GM19324 (cell line): Measurements from ENCODE around the gene PPM1L.
"Not testable (repeated sequence)": the region's sequence is repeated elsewhere in the genome, so short reads cannot be mapped to it uniquely, and the experiment has no call there.

Source experiments
- ATAC-seq: cut with Tn5 transposase; IDR thresholded peaks from one replicate; pipeline ENCODE4 v1.9.1; 2021; ENCODE audit warnings: mild to moderate bottlenecking, moderate library complexity; ENCODE audit not compliant: unreplicated experiment, low FRiP score

The PPM1L gene

DNA sequence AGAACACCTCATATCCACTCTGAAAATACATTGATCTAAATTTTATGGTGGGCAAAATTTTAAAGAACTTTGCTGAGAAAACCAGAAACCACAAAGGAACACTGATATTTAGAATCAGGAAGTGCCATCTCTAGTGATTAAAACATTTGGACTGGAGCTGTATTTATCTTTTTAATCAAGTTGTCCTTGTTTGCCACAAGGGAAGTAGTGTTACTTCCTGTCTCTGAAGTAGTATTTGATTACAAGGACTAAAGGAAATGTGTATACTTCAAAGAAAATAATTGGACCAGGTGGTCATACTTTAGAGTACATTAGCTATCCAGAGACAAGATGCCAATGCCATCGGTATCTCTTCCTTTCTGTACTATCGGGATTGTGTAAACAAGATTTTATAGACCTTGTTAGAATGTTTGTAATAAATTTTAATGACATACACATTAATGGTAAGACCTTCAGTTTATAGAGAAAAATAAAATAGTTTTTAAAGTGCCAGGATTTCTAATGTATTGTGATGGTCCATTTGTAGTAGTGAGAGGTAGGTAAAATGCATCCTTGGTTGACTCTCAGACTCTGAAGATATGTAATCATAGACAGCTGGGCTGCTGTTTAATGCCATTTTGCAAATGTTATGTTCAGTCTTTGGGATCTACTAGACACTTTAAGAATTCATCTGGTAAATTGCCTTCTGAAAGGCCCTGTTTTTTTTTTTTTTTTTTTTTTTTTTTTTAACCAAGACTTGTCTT lies 217.2 kb downstream of the PPM1L start:
- no peak for ATAC-seq

DNA sequence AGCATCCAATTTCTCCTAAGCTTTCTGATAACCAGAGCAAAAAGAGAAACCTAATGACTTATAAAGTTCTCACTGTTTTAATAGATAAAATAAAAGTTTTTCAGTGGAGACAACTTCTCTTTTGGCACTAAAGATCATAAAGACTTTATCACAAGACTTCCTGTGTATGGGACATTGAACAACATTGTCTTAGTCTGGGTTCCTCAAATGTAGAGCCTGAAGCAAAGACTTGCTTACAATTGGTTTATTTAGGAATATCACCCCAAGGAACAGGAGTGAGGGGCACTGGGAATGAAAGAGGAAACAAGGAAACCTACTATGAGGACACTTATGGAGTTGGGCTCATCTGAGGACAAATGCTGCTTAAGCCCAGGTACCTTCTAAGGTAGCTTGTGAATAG lies 221.7 kb downstream of the PPM1L start:
- no peak for ATAC-seq

DNA sequence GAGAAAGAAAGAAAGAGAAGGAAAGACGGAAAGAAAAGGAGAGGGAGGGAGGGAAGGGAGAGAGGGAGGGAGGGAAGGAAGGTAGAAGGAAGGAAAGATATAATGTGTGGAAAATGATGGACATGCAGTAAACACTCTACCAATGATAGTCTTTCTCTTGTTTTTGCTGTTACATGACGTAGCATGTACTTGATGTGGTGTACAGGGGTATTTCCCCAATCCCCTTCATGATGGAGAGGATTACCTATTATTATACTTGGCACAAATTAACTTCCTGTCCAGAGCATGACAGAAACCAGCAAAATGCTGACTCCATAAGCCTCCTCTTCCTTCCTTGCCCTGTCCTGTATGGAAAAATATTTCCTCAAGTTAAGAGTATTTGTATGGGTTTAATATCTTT lies 224.7 kb downstream of the PPM1L start:
- ATAC-seq: peak; percentile 30

DNA sequence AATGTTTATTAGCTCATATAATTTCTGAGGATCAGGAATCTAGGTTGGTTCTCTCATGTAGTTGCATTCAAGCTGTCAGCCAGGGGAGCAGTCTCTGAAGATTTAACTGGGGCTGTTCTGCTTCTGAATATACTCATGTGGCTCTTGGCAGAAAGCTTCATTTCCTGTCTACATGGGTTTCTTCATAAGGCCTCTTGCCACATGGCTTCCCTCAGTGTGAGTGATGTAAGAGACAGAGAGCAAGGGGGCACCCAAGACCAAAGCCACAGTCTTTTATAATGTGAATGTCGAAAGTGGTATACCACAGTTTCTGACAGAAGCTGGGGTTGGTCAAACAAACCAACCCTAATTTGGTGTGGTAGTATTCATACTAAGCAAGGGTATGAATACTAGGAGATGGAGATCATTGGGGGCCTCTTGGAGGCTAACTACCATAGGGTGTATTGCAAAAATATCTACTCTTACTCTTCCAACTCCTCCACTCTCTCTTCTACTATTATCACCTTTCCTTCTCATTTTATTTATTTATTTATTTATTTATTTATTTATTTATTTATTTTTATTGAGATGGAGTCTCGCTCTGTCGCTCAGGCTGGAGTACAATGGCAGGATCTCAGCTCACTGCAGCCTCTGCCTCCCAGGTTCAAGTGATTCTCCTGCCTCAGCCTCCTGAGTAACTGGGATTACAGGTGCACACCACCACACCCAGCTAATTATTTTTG lies 225.3 kb downstream of the PPM1L start:
- ATAC-seq: peak; percentile 74

DNA sequence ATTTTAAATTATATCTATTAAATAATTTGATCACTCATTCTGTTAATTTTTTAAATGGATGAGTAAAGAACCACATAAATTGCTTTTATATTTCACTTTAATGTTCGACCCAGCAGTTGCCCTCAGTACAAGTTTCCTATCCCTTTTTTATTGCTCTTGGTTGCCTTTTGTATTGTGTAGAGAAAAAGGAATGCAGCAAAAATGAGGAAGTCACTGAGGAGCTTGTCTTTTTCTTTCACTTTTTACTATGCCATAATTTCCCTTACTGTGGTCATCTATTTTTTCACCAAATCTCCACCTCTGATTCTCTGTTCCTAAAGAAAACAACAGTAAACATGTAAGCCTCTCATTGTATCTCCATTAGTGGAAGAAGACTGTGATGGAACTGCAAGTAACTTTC lies 226.5 kb downstream of the PPM1L start:
- no peak for ATAC-seq

DNA sequence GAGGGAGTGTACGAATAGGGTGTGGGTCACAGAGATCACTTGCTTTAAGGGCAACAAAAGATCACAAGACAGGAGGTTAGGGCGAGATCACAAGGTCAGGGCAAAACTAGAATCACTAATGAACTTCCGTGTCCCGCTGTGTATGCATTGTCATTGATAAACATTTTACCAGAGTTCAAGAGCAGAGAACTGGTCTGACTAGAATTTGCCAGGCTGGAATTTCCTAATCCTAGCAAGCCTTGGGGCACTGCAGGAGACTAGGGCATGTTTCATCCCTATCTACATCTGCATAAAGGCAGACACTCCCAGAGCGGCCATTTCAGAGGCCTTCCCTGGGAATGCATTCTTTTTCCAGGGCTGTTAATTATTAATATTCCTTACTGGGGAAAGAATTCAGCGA lies 227.9 kb downstream of the PPM1L start:
- not testable (repeated sequence) for ATAC-seq

DNA sequence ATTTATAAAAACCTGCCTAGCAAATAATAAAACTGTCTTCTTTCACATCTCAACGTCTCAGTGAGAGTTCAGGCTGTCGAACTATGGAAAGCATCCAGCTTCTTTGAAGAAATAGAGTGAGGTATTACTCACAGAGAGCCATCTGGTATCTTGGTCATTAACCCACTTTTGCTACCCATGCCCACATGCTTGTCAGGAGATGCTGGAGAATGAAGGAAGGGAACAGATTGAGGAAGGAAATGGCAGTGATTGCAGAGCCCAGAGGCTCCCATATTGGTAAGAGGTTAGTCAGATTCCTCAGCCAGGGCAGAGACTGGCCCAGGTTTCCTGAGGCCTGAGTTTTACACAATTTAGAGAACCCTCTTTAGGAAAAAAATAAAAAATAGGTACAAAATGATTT lies 230.0 kb downstream of the PPM1L start:
- no peak for ATAC-seq

DNA sequence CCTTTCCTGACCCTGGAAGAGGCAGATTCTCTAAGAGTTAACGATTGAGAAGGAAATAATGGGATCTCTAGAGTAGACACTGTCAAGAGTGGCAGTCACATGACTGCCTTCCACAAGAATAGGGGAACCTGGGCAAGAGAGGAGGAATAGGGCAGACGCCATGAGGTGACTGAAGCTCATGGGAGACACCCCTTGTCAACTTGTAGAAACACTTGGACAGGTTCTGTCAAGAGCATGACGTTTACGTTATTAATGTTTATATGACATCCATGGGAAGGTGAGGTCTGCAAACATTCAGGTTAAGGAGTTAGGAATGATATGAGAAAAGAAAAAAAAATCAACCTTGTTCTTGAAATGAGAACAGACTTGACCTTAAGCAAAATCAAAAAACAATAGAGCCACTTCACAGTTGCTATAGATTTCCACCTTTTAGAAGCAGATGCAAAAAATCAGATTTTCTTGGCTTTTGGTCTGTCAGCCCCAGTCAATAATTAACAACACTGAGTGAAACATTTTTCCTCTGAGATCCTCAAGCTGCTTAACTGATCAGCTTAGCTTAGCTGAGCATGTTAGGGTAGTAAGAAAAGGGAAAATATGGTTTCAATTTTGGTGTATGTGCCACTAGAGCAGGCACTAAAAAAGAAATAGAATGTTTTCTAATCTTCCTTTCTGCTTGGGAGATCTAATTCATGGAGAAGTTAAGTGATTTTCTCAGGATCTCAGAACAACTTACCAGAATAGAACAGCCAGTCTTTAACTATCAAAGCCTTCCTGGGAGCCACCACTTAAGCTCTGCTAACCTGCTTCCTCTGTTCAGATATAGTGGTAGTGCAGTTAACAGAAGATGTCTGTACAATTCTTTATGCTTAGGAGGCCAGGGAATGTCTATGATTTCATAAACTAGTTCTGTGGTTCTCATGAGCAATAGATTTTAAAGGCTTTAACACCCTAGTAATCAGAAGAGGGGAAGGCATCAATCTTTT lies 232.2 kb downstream of the PPM1L start:
- no peak for ATAC-seq

DNA sequence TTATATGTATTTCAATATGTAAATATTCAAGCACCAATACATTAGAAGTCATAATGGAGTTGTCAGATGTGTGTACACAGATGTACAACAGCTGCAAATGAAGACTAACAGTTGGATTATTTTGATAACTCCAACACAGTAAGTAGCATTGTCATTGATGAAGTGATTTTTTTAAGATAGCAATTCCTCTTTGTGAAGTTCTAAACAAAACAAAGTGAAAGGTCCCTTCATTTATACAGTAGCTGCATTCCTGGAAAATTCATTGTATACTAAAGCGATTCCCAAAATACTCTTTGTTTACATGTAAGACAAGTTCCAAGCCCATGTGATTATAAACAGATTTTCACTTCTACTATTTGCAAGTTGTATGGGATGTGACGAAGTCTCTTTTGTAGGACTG lies 234.4 kb downstream of the PPM1L start:
- ATAC-seq: no peak

DNA sequence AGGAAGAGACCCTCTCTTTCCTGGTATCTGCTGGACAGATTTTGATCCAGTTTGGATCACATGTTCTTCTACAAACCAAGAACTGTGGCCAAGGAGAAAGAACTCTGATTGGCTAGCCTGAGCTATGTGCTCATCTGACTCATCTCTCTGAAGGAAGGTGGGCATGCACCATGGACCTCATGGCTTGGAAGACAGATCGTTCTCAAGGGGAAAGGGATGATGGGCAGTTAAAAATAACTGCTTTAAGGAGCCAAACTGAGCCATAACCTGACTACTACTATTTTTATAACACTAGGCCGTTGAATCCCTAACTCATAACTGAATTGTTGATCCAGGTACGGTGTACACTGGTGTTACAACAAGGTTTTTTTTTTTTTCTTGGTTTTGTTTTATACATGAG lies 236.7 kb downstream of the PPM1L start:
- ATAC-seq: no peak

DNA sequence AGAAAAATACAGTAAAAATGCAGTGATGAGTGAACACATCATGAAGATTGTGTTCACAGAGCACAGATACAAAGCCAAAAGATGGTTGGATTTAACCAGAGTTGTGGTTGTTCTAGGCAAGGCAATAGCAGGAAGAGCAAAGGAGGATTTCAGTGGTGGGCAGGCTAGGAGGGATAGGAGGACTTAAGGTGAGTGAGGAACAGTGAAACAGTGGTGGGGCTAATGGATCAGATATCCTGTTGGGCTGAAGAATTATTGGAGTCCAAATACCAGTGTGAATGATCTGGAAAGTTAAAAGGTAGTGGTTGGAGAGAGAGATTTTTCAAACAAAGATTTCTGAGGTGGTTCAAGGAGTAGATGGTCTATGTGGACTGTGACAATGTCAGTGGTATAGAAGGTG lies 240.8 kb downstream of the PPM1L start:
- no peak for ATAC-seq

DNA sequence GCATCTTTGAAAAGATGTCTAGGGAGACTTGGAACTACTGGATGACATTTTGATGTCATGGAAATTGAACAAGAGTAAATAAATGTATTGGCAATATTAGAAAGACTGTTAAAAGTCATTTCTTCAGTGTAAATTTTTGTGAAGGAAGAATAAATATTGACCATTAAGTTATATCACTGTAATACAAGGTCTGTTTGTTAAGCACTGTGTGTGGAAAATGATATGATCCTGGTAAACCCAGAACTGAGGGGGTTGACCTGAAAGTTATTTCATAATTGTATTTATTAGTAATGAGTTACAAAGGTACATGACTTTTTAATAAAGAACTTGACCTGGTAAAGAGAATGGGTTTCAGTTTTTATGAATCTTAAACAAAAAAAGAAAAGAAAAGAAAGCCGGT lies 242.6 kb downstream of the PPM1L start:
- ATAC-seq: no peak

DNA sequence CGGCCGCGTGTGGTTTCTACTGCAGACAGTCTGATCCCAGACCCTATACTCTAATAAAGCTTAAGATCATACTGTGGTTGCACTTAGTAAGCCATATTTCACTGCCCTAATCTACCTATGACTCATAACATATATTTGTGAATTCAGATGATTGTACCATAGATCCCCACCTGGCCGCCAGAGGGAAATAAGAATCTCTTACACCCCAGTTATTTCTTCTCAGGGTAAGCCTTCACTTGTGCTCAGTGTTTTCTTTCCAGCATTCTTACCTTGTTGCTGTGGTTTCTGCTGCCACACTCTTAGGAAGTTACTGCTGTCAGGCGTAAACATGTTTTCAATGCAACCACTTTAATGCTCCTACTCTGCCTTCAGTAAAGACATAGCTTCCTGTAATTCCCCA lies 243.2 kb downstream of the PPM1L start:
- ATAC-seq: no peak

DNA sequence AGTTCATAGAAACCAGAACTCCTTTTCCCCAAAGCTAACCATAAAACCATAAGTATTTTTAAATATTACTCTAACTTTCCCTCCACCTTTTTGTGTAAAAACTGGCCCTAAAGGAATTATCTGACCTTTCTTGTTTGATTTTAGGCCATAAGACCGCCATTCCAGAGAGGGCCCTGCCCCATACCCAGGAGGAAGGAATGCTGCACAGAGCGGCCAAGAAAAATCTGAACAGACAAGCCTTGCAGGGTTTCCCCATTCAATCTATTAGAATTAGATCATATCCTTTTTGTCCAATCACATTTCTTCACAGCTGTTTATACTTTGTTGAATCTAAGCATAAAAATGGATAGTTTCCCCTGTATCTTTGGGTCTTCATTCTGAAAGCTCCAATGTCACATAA lies 252.1 kb downstream of the PPM1L start:
- ATAC-seq: no peak

DNA sequence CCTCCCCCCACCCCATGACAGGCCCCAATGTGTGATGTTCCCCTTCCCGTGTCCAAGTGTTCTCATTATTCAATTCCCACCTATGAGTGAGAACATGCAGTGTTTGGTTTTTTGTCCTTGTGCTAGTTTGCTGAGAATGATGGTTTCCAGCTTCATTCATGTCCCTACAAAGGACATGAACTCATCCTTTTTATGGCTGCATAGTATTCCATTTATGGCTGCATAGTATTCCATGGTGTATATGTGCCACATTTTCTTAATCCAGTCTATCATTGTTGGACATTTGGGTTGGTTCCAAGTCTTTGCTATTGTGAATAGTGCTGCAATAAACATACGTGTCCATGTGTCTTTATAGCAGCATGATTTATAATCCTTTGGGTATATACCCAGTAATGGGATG lies 254.1 kb downstream of the PPM1L start:
- not testable (repeated sequence) for ATAC-seq

DNA sequence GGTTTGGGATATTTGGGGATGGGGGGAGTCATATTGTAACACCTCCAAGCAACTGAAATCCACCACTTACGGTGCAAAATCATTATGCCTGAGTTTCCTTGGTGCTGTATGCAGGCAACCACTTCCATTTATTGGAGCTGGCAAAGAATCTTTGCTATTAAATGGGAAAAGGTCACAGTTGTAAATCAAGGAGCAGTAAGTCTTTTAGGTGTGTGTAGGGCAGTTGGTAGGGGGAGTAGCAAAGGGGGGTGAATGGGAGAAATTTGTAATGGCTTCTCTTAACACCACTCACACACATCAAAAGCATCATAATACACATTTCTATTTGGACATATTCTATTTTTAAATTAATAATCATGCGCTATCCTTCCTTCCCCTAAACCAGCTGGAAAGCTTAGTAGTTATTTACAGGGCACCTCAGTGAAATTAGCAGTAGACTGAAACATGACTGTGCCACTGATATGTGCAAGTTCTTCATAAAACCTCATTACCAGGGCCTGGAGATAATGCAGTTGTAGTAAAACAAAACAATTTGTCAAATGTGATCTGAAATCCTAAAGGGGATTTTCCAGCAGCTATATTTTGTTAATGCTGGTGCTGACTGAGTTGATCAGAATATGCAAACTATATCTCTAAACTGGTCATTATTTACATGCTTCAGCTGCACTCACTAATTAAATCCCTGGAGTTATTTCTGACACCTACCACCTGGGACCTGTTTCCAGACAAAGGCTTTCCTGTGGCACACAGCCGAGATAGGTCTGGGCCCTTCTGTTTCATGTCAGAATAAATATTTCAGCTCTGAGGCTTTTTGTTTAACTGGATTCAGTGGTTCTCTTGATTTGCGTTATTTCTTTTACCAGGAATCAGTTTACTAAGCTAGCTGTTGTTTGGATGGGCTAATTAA lies 259.1 kb downstream of the PPM1L start:
- no peak for ATAC-seq

DNA sequence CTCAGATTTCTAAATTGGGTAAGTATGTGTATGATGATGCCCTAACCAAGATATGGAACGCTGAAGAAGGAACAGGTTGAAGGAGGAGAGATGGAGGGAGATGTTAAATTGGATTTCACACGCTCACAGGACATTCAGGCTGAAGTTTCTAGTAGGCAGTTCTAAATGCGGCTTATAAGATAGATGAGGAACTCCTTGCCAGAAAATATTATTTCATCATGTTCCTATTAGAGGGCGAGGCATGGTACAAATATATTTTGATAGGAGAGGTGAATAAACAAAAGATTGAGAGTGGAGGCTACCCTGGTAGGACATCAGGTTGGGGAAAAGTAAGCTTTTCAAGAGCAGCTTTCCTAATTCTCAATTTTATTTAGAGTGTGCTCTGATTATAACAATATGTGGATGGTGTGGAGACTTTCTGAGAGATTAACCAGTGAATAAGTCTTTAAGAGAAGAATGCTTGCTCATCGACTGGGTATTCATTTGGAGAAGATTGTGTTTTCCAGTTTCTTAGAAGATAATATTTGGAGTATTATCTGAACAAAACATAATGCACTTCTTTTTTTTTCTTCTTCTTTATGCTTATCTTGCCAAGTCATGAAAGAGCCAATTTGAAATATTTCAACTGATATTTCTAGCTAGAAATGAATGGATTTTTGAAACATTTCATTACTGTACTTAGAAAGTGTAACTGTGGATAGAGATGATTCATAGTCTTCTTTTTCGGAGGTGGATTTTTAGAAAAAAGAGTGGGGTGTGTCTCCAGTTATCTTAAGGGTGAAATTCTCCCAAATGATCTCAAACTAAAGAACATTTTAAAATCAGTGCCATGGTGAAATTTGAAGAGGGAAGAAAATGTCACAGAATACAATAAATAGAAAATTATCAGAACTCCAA lies 260.6 kb downstream of the PPM1L start:
- ATAC-seq: no peak

DNA sequence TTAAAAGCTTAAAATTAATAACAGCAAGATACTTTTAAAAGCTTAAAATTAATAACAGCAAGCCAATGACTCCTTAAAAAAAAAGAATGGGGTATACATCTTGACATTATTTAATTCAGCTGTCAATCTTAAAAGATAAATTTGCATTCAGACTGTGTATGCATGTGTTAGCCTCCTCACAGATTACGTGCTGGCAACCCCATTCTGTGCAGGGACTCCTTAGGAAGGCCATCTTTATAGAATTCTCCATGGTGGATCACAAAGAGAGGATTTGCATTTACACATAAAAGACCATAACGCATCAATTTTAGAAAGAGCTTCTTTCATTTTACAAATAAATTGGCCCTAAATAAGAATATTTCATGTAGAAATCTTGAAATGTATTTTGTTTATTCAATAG lies 261.9 kb downstream of the PPM1L start:
- ATAC-seq: no peak

DNA sequence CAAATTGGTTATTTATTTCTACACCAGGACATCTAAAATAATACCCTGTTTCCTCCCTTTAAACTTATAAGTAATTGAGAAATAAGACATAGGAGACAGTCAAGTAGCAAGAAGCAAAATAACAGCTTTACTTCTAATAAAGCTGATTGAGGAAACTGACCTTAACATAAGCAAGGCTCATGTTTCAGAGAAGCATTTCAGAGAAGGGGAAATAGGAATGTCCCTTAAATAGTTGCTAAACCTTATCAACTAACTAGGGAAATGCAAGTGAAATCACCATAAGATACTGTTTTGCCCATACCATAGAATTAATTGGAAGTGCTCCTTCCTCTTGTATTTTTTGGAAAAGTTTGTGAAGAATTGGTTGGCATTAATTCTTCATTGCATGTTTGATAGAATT lies 264.2 kb downstream of the PPM1L start:
- ATAC-seq: no peak
